Measurements from ENCODE around the gene PRDM16. TPM values are rescaled to one million over a fixed set of nuclear protein-coding genes. Genes with fewer than 3 reads are reported as not detected.
A peak's percentile ranks its signal among the peaks of the same experiment; 100 is the strongest.

Gene PRDM16
- total and polyA plus RNA-seq, 2 of the 8 experiments (the other 6 are each of a cell fraction or from before 2014, with no cell fraction given): 0.39 to 0.43 TPM

DNA sequence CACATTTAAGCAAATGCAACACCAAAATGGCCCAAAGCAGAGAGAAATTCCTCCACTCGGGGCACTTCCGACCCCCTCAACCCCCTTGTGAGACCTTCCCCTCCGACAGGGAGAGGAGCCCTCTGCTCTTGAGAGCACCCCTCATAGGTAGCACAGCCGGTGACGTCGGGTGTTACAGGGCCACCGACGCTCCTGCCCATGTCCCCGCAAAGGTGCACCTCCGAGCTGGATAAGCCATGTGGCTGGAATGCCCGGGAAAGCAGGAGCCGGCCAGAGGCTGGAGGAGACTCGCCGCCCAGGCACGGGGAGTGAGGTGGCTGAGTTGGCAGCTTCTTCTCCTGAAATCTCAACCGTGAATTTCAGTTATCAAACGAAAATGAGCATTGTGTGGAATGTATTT is 318.4 kb downstream of the PRDM16 start:
- H3K23me2 ChIP-seq (ENCODE audit: low read depth, low read length): no peaks in the 10 kb centered on the region
- H3K4me2 ChIP-seq (ENCODE audit: insufficient read depth in 1 of 2, low read depth in 2 of 2, low read length in 2 of 2): no peak overlapping the region
- H3K14ac ChIP-seq (ENCODE audit: insufficient read length): no peak overlapping the region
- H2AFZ ChIP-seq (ENCODE audit: low read length): no peak overlapping the region
- CTCF ChIA-PET (ENCODE audit: partially characterized antibody): interaction anchor here (0.7 to 2.5 kb wide), 4 partner anchors 9 to 20 kb away, joined by 3 to 7 read pairs (median 4); no protein-coding TSS in a partner anchor
- H2BK12ac ChIP-seq (ENCODE audit: low read depth, low read length): no peak overlapping the region
- no peak overlapping the region for H2BK20ac ChIP-seq (ENCODE audit: low read length)
- H4K8ac ChIP-seq (ENCODE audit: extremely low read depth, insufficient read depth, low read length): no peak overlapping the region; the same call in 1 of the 2 replicates
- H3K79me2 ChIP-seq (ENCODE audit: control insufficient read depth in 1 of 2, insufficient read depth in 2 of 2, low read length in 2 of 2): no peaks in the 10 kb centered on the region
- H3K4ac ChIP-seq (replicated peaks; ENCODE audit: insufficient read length, low read depth, low read length): no peak overlapping the region
- DNase-seq (ENCODE audit: low read depth in 1 of 2, low spot score in 2 of 2) (no peak), FAIRE-seq (no peak)
- H2AK5ac ChIP-seq (ENCODE audit: low read depth, low read length): no peak overlapping the region
- 78% methylated on average over 17 of the region's 17 CpGs; no CpG with 5 or more reads in 1 of the 2 experiments for WGBS, 2 experiments (ENCODE audit: extremely low coverage in 1 of 2, insufficient coverage in 1 of 2, insufficient read length in 1 of 2, insufficient replicate concordance in 2 of 2, low coverage in 1 of 2, low lambda C conversion rate in 2 of 2, missing lambda C conversion rate in 1 of 2)
- no peak overlapping the region for H4K91ac ChIP-seq (replicated peaks; ENCODE audit: insufficient read length, low read length)
- H2BK5ac ChIP-seq (ENCODE audit: low read depth, low read length): no peak overlapping the region
- no peak overlapping the region for H2BK120ac ChIP-seq (replicated peaks; ENCODE audit: low read depth, low read length)
- H3K36me3 ChIP-seq (ENCODE audit: control insufficient read depth in 2 of 4, insufficient read depth in 4 of 4, low read length in 3 of 4): no peaks in the 10 kb centered on the region
- no peak for TF ChIP-seq PHF8 (conservative IDR thresholded peaks at IDR 0.05; ENCODE audit: low read depth, low read length)
- TF ChIP-seq, protein P1, sequence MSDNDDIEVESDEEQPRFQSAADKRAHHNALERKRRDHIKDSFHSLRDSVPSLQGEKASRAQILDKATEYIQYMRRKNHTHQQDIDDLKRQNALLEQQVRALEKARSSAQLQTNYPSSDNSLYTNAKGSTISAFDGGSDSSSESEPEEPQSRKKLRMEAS (IDR thresholded peaks at IDR 0.05): peak; percentile 53; the same call in 1 of the 2 replicates
- TF ChIP-seq, protein P2, sequence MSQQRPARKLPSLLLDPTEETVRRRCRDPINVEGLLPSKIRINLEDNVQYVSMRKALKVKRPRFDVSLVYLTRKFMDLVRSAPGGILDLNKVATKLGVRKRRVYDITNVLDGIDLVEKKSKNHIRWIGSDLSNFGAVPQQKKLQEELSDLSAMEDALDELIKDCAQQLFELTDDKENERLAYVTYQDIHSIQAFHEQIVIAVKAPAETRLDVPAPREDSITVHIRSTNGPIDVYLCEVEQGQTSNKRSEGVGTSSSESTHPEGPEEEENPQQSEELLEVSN (IDR thresholded peaks at IDR 0.05): peak; percentile 88
- no peak overlapping the region for H3K56ac ChIP-seq (replicated peaks; ENCODE audit: insufficient read length, low read depth, low read length)
- no peaks in the 10 kb centered on the region for H3K79me1 ChIP-seq (ENCODE audit: low read depth, low read length)
- no peak overlapping the region for H3K23ac ChIP-seq (ENCODE audit: insufficient read length)
- H4K5ac ChIP-seq (ENCODE audit: insufficient read length, low read depth, low read length): no peak overlapping the region
- peaks cover 0 to 6% (median 0%) of the 10 kb centered on the region in 4 experiments; a peak in 2 of 7 replicates for H3K4me1 ChIP-seq (replicated peaks in 1 of 4; ENCODE audit: control insufficient read depth in 3 of 4, insufficient read depth in 4 of 4, low read length in 3 of 4)
- no peak overlapping the region for H3K27ac ChIP-seq (ENCODE audit: low read depth, low read length)
- no peak overlapping the region for H3K18ac ChIP-seq (ENCODE audit: extremely low read depth, low read length)
- POLR2A ChIA-PET (ENCODE audit: partially characterized antibody): interaction anchor here (0.7 kb wide), 1 partner anchor 265 kb away, joined by 3 read pairs; the partner anchor contains the start of gene TP73
- no peaks in the 10 kb centered on the region for H4K20me1 ChIP-seq (replicated peaks in 1 of 2; ENCODE audit: control insufficient read depth in 1 of 2, insufficient read depth in 2 of 2, low read length in 2 of 2)
- no peak overlapping the region for H3K9ac ChIP-seq (replicated peaks in 1 of 4; ENCODE audit: extremely low read depth in 1 of 4, low read depth in 3 of 4, low read length in 3 of 4)
- H2BK15ac ChIP-seq (ENCODE audit: low read length): no peak overlapping the region
- peaks cover 2 to 40% (median 15%) of the 10 kb centered on the region in 4 experiments for H3K27me3 ChIP-seq (replicated peaks in 1 of 4; ENCODE audit: control insufficient read depth in 3 of 4, extremely low read depth in 1 of 4, insufficient read depth in 3 of 4, low read length in 3 of 4)
- H3K4me3 ChIP-seq (ENCODE audit: extremely low read depth in 1 of 4, insufficient read depth in 2 of 4, low read depth in 3 of 4, low read length in 4 of 4): no peak overlapping the region
- no peaks in the 10 kb centered on the region for H3K9me3 ChIP-seq (ENCODE audit: insufficient read depth in 2 of 2, low read depth in 1 of 2, low read length in 1 of 2)

All from H1 (cell line).